GM12891 (cell line): ENCODE measurements around the gene APOB.

Experiments
- POLR2A ChIP-seq: IDR thresholded peaks from 2 replicates; pipeline ENCODE4 v1.6.1; 2011; ENCODE audit warnings: low read depth, low read length, control low read depth
- POLR2AphosphoS5 ChIP-seq: IDR thresholded peaks from 2 replicates; pipeline ENCODE4 v1.6.1; 2011; ENCODE audit warnings: low read depth, low read length, control low read depth
- TAF1 ChIP-seq: IDR thresholded peaks from 2 replicates; pipeline ENCODE4 v1.6.1; 2011; ENCODE audit warnings: low read depth, low read length, control low read depth

DNA sequence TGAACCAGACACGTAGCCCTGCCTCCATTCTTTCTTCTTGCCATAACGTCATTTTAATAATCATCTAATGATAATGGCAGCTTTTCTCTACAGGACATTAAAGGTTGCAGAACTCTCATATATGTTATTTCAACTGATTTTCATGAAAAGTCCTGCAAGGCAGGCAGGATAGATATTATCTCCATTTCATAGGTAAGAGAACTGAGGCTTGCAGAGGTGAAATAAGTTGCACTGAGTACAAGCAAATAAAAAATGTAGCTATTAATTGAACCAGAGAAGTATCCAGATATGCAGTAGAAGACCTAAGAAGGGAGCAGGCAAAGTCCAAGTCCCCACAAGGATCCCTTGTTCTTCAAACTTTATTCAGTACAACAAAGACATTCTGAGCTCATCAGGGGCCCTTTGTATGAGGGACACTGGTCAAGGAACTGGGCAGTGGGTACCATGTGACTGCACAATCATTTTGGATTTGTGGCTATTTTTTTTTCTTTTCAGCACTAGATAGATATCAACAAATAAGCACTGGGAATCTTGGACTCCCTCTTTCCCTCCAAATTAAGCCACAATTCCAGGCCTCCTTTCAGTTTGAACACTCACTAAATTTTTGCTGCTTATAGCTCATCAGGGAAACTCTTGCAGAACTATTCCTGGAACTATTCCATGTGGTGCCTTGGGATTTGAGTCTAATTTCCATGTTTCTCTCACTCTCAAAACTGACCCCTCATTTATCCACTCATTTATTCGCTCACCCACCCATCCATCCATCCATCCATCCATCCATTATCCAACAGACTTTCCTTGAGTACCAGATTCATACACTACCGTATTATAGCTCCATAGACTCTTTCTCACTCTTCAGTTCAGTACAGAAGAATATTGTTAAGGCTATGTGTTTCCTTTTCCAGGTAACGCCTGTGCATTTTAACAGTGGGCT lies 44.6 kb downstream of the APOB start:
- TF ChIP-seq POLR2A = no peak
- TF ChIP-seq POLR2AphosphoS5 = no peak
- no peak for TF ChIP-seq TAF1
